GM19239 (cell line): ENCODE data around the gene MAGI2.

Experiments used
- DNase-seq: peaks from one replicate; pipeline ENCODE4 v3.0.0; 2011; ENCODE audit warnings: low spot score; ENCODE audit not compliant: insufficient read length
- FAIRE-seq: peaks from 2 replicates; lab custom pipeline; 2011; peaks lifted over from hg19 to GRCh38; lab: Jason Lieb, UNC

MAGI2 gene

GRCh38 chr7:78427209-78427608 is 1026.3 kb downstream of the MAGI2 start:
- DNase-seq (no peak), FAIRE-seq (no peak)

GRCh38 chr7:78420001-78420400 is 1033.5 kb downstream of the MAGI2 start:
- no peak for FAIRE-seq
- DNase-seq: no peak

GRCh38 chr7:78417180-78417853 is 1036.2 kb downstream of the MAGI2 start:
- DNase-seq (no peak), FAIRE-seq (no peak)

- FAIRE-seq (no peak), DNase-seq (no peak)
These were observed 1039.9 kb downstream of the MAGI2 start for GRCh38 chr7:78413568-78413967.

- DNase-seq (no peak), FAIRE-seq (no peak)
These were observed 1041.1 kb downstream of the MAGI2 start for GRCh38 chr7:78412216-78412858.

- no peak for DNase-seq
- no peak for FAIRE-seq
These were observed 1046.4 kb downstream of the MAGI2 start for GRCh38 chr7:78407031-78407430.

- DNase-seq (no peak), FAIRE-seq (no peak)
These were observed 1046.9 kb downstream of the MAGI2 start for GRCh38 chr7:78406531-78406930.

GRCh38 chr7:78402096-78402495 is 1051.4 kb downstream of the MAGI2 start:
- FAIRE-seq: no peak

GRCh38 chr7:78400038-78400437 is 1053.4 kb downstream of the MAGI2 start:
- no peak for DNase-seq
- no peak for FAIRE-seq

More at GRCh38 chr7:78402096-78402495, 1051.4 kb downstream of the MAGI2 start:
- DNase-seq: no peak

- DNase-seq (no peak), FAIRE-seq (no peak)
These were observed 1054.3 kb downstream of the MAGI2 start for GRCh38 chr7:78399033-78399769.

- FAIRE-seq (no peak), DNase-seq (no peak)
These were observed 1054.9 kb downstream of the MAGI2 start for GRCh38 chr7:78398576-78398975.

GRCh38 chr7:78398081-78398480 is 1055.4 kb downstream of the MAGI2 start:
- no peak for DNase-seq
- no peak for FAIRE-seq

- DNase-seq: no peak
- FAIRE-seq: no peak
These were observed 1057.3 kb downstream of the MAGI2 start for GRCh38 chr7:78396210-78396609.

GRCh38 chr7:78395298-78396036 is 1058.0 kb downstream of the MAGI2 start:
- DNase-seq: no peak
- no peak for FAIRE-seq

GRCh38 chr7:78389022-78389421 is 1064.4 kb downstream of the MAGI2 start:
- no peak for DNase-seq

GRCh38 chr7:78386520-78386919 is 1066.9 kb downstream of the MAGI2 start:
- FAIRE-seq: no peak

More at GRCh38 chr7:78389022-78389421, 1064.4 kb downstream of the MAGI2 start:
- no peak for FAIRE-seq

GRCh38 chr7:78383096-78383880 is 1070.2 kb downstream of the MAGI2 start:
- DNase-seq (no peak), FAIRE-seq (no peak)

More at GRCh38 chr7:78386520-78386919, 1066.9 kb downstream of the MAGI2 start:
- no peak for DNase-seq

GRCh38 chr7:78379148-78379547 is 1074.3 kb downstream of the MAGI2 start:
- no peak for DNase-seq

GRCh38 chr7:78377532-78377931 is 1075.9 kb downstream of the MAGI2 start:
- FAIRE-seq (no peak), DNase-seq (no peak)

More at GRCh38 chr7:78379148-78379547, 1074.3 kb downstream of the MAGI2 start:
- no peak for FAIRE-seq

- DNase-seq (no peak), FAIRE-seq (no peak)
These were observed 1082.5 kb downstream of the MAGI2 start for GRCh38 chr7:78370936-78371335.
